ENCODE measurements around the gene ZNF462.

- TF ChIP-seq, protein P1, sequence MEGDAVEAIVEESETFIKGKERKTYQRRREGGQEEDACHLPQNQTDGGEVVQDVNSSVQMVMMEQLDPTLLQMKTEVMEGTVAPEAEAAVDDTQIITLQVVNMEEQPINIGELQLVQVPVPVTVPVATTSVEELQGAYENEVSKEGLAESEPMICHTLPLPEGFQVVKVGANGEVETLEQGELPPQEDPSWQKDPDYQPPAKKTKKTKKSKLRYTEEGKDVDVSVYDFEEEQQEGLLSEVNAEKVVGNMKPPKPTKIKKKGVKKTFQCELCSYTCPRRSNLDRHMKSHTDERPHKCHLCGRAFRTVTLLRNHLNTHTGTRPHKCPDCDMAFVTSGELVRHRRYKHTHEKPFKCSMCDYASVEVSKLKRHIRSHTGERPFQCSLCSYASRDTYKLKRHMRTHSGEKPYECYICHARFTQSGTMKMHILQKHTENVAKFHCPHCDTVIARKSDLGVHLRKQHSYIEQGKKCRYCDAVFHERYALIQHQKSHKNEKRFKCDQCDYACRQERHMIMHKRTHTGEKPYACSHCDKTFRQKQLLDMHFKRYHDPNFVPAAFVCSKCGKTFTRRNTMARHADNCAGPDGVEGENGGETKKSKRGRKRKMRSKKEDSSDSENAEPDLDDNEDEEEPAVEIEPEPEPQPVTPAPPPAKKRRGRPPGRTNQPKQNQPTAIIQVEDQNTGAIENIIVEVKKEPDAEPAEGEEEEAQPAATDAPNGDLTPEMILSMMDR (IDR thresholded peaks at IDR 0.05): no peak
- TF ChIP-seq POLR2A (IDR thresholded peaks at IDR 0.05): no peak
Measured at GRCh38 chr9:106867286-106867685, 4.3 kb downstream of the ZNF462 start.
